SU-DHL-6 (cell line): ENCODE results near the gene GPRIN3.

Experiments
- H2AFZ ChIP-seq: fragments of 200-600 bp; sonication (generic); 2 replicates; pipeline ENCODE4 v1.6.1; 2014; ENCODE audit warnings: low read depth, mild to moderate bottlenecking, moderate library complexity, mixed read lengths, antibody characterized with exemption, low read length; ENCODE audit not compliant: severe bottlenecking
- H3F3A ChIP-seq: fragments of 200-600 bp; shearing (Covaris generic); 2 replicates; pipeline ENCODE4 v1.6.0; 2016; ENCODE audit warnings: antibody characterized with exemption, mild to moderate bottlenecking; ENCODE audit not compliant: insufficient read depth
- H3K27ac ChIP-seq: fragments of 200-600 bp; sonication (generic); 2 replicates; pipeline ENCODE4 v1.5.1; 2016; ENCODE audit warnings: low read depth, mild to moderate bottlenecking, low read length, moderate library complexity, mixed read lengths
- H3K27me3 ChIP-seq: fragments of 200-600 bp; sonication (generic), shearing (Covaris generic); 2 replicates; pipeline ENCODE4 v1.6.0; 2014; ENCODE audit warnings: mild to moderate bottlenecking, low read length
- H3K36me3 ChIP-seq: fragments of 200-600 bp; sonication (generic); 2 replicates; pipeline ENCODE4 v1.6.1; 2014; ENCODE audit warnings: mild to moderate bottlenecking, low read length, mixed read lengths
- H3K4me2 ChIP-seq: fragments of 300-600, 200-600 bp; shearing (Covaris generic), sonication (generic); 2 replicates; pipeline ENCODE4 v1.6.0; 2014; ENCODE audit warnings: low read length, low read depth, mild to moderate bottlenecking; ENCODE audit not compliant: poor library complexity, severe bottlenecking
- H3K4me3 ChIP-seq: fragments of 200-600 bp; sonication (generic); 2 replicates; pipeline ENCODE4 v1.5.1; 2014; ENCODE audit warnings: antibody characterized with exemption, low read length, mild to moderate bottlenecking, mixed read lengths; ENCODE audit not compliant: insufficient read depth, poor library complexity, severe bottlenecking
- H3K79me2 ChIP-seq: fragments of 200-600 bp; sonication (generic); 2 replicates; pipeline ENCODE4 v1.6.1; 2014; ENCODE audit warnings: mild to moderate bottlenecking, low read length, moderate library complexity; ENCODE audit not compliant: insufficient read depth
- H3K9ac ChIP-seq: fragments of 200-600 bp; sonication (generic); 2 replicates; pipeline ENCODE4 v1.7.0; 2014; ENCODE audit warnings: mild to moderate bottlenecking, low read length
- H3K9me2 ChIP-seq: fragments of 200-600 bp; sonication (generic); replicated peaks from 2 replicates; pipeline ENCODE4 v1.6.1; 2014; ENCODE audit warnings: low read length; ENCODE audit not compliant: insufficient read depth
- H3K9me3 ChIP-seq: fragments of 200-600 bp; sonication (generic); 2 replicates; pipeline ENCODE4 v1.6.1; 2014; ENCODE audit warnings: low read length, mixed read lengths; ENCODE audit not compliant: insufficient read depth
- H4K20me1 ChIP-seq: fragments of 200-600 bp; sonication (generic); 2 replicates; pipeline ENCODE4 v1.6.1; 2014; ENCODE audit warnings: low read depth, mild to moderate bottlenecking, antibody characterized with exemption, low read length, moderate library complexity, mixed read lengths
- CTCF ChIP-seq: fragments of 200-600 bp; sonication (generic); IDR thresholded peaks from one replicate; pipeline ENCODE4 v1.5.1; 2017; ENCODE audit warnings: antibody characterized with exemption, mild to moderate bottlenecking, low read length, moderate library complexity; ENCODE audit not compliant: insufficient read depth, poor library complexity, severe bottlenecking
- EZH2phosphoT487 ChIP-seq: fragments of 200-600 bp; sonication (generic), shearing (Covaris generic); conservative IDR thresholded peaks from 2 replicates; pipeline ENCODE4 v1.6.1; 2018; ENCODE audit warnings: mild to moderate bottlenecking, antibody characterized with exemption, low read length, moderate library complexity, mixed read lengths

GPRIN3 gene

GRCh38 chr4:89276296-89276695 is 31.3 kb downstream of the GPRIN3 start:
- Histone ChIP-seq H4K20me1 (no peaks in the 10 kb centered on the region), H3K27ac (no peak overlapping the region), H3K36me3 (no peaks in the 10 kb centered on the region), H3F3A (no peaks in the 10 kb centered on the region), H3K4me2 (no peak overlapping the region), H3K9me2 (no peaks in the 10 kb centered on the region), H3K27me3 (no peaks in the 10 kb centered on the region), H3K79me2 (no peaks in the 10 kb centered on the region), H2AFZ (no peak overlapping the region), H3K9ac (no peak overlapping the region), H3K4me3 (no peak overlapping the region), H3K9me3 (no peaks in the 10 kb centered on the region)
- TF ChIP-seq CTCF, result no peak
- no peak for TF ChIP-seq EZH2phosphoT487

- H3K27ac ChIP-seq, result no peak overlapping the region
- H4K20me1 ChIP-seq, result no peaks in the 10 kb centered on the region
- no peaks in the 10 kb centered on the region for H3K9me3 ChIP-seq
- H2AFZ ChIP-seq, result no peak overlapping the region
- H3K9ac ChIP-seq, result no peak overlapping the region
- no peaks in the 10 kb centered on the region for H3F3A ChIP-seq
- H3K79me2 ChIP-seq, result no peaks in the 10 kb centered on the region
- no peaks in the 10 kb centered on the region for H3K27me3 ChIP-seq
- no peak overlapping the region for H3K4me2 ChIP-seq
- H3K36me3 ChIP-seq, result no peaks in the 10 kb centered on the region
- no peaks in the 10 kb centered on the region for H3K9me2 ChIP-seq
- no peak overlapping the region for H3K4me3 ChIP-seq
- TF ChIP-seq EZH2phosphoT487 (no peak), CTCF (no peak)
These were observed 32.0 kb downstream of the GPRIN3 start for GRCh38 chr4:89275587-89275986.

GRCh38 chr4:89273741-89274141 is 33.9 kb downstream of the GPRIN3 start:
- TF ChIP-seq CTCF (no peak), EZH2phosphoT487 (no peak)
- Histone ChIP-seq H3K79me2 (no peaks in the 10 kb centered on the region), H2AFZ (no peak overlapping the region)

GRCh38 chr4:89270792-89271191 is 36.8 kb downstream of the GPRIN3 start:
- H3K36me3 ChIP-seq, result no peaks in the 10 kb centered on the region
- no peaks in the 10 kb centered on the region for H3K79me2 ChIP-seq
- H4K20me1 ChIP-seq, result no peaks in the 10 kb centered on the region
- H2AFZ ChIP-seq, result no peak overlapping the region
- no peaks in the 10 kb centered on the region for H3K9me3 ChIP-seq
- H3K27me3 ChIP-seq, result no peaks in the 10 kb centered on the region
- H3K4me2 ChIP-seq, result no peak overlapping the region
- no peak overlapping the region for H3K4me3 ChIP-seq
- no peaks in the 10 kb centered on the region for H3F3A ChIP-seq
- no peaks in the 10 kb centered on the region for H3K9me2 ChIP-seq
- TF ChIP-seq CTCF (no peak), EZH2phosphoT487 (no peak)
- H3K27ac ChIP-seq, result no peak overlapping the region
- no peak overlapping the region for H3K9ac ChIP-seq

More at GRCh38 chr4:89273741-89274141, 33.9 kb downstream of the GPRIN3 start:
- H3K27me3 ChIP-seq, result no peaks in the 10 kb centered on the region
- H3K9me3 ChIP-seq, result no peaks in the 10 kb centered on the region
- no peak overlapping the region for H3K27ac ChIP-seq
- H3K9me2 ChIP-seq, result no peaks in the 10 kb centered on the region
- H3K4me2 ChIP-seq, result no peak overlapping the region
- H4K20me1 ChIP-seq, result no peaks in the 10 kb centered on the region
- no peaks in the 10 kb centered on the region for H3F3A ChIP-seq
- no peak overlapping the region for H3K9ac ChIP-seq
- H3K36me3 ChIP-seq, result no peaks in the 10 kb centered on the region
- no peak overlapping the region for H3K4me3 ChIP-seq
